Endometrium (tissue), 2 donors: ENCODE results near the gene CREB5.

Experiments
- FAIRE-seq: peaks from 2 replicates; lab custom pipeline; 2012; peaks lifted over from hg19 to GRCh38; lab: Jason Lieb, UNC
- donor health status: control.
- donor health status: control.

Gene CREB5

DNA sequence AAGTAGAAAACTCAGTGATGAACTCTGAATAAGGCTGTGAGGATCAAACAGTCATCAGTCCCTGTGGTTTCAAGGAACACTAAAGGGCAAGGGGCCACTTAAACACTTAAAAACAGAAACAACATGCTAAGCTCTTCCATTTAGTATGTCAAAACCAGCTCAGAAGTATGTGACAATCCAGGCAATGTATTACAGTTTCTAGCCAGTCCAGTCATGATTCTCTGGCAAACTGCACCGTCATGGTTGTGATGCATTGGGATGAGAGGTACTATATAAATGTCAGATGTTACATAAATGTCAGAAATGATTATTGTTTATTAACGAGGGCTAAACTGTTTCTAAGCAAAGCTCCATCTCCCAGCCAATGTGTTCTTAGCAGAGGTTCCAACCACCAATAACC lies 4.7 kb upstream of the CREB5 start:
- FAIRE-seq, result no peak

- FAIRE-seq, result no peak
Observed at GRCh38 chr7:28408105-28408959, 4.0 kb upstream of the CREB5 start.

DNA sequence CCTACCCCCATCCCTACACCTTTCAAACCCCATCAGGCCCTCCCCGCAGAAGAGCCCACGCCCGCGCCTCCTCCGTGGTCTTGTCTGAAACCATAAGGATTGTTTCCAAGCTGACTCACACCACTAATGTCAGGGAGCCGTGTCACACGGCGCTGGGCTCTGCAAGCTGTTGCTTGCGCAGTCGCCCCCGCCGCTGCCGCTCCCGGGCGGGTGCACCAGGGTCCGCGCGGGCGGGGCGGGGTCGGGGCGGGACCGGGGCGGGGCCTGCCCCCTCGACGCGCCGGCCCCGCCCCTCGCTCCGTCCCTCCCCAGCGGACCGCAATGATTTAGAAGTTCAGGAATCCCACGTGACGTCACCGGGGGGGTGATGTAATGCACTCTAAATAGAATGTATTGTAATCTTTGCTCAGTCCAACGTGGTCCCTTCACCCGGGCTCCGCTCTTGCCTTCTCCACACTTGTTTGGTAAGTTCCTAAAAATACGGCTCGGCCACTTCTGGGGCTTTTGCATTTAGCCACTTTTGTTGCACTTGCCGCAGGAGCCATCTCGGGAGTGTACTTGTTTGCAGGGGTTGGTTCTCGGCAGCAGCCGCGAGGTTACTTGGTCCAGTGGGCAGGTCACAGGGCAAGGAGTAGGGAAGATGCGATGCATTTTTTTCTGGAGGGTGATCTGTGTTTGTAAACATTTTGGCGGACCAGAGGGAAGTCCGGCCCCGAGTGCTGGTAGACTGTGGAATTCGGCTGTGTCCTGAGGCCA lies 3.2 kb upstream of the CREB5 start:
- no peak for FAIRE-seq

DNA sequence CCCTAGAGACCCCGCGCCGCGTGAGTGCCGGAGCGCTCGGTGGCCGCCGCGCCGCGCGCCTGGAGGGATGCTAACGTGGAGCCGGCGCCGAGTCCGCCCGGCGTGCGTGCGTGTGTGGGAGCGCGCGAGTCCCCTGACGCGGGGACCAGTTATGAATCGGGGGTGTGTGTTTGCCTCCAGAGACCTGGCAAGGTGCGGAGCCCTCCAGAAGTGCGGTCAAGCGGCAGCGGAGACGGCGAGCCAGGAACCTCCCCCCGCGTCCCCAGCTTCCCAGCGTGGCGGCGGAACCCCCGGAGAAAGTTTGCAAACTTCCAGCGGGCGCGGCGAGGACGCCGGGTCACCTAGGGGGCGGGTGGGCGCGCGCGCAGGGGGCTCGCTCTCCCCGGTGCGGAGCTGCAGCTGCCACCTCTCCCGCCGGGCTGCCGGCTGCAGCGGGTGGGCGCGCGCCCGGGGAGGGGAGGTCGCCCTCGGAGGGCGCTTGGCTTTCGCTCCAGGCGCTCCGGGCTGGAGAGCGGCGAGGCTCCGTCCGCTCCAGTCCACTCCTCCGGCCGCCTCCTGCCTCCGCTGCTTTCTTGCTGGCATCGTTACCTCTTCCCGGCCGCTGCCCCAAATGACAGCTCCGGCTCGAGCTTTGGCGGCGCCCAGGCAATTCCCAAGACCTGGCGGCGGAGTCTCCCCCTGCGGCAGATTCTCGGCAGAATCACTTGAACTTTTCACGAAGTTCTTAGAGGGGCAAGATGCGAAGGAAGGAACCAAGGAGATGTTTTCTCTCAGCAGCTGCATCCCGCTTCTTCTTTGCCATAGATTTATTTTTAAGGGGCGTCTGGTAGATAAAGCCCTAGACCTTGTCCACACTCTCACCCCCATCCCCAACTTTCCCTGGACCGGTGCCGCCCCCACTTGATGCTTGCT lies 2.3 kb upstream of the CREB5 start:
- FAIRE-seq, result no peak

DNA sequence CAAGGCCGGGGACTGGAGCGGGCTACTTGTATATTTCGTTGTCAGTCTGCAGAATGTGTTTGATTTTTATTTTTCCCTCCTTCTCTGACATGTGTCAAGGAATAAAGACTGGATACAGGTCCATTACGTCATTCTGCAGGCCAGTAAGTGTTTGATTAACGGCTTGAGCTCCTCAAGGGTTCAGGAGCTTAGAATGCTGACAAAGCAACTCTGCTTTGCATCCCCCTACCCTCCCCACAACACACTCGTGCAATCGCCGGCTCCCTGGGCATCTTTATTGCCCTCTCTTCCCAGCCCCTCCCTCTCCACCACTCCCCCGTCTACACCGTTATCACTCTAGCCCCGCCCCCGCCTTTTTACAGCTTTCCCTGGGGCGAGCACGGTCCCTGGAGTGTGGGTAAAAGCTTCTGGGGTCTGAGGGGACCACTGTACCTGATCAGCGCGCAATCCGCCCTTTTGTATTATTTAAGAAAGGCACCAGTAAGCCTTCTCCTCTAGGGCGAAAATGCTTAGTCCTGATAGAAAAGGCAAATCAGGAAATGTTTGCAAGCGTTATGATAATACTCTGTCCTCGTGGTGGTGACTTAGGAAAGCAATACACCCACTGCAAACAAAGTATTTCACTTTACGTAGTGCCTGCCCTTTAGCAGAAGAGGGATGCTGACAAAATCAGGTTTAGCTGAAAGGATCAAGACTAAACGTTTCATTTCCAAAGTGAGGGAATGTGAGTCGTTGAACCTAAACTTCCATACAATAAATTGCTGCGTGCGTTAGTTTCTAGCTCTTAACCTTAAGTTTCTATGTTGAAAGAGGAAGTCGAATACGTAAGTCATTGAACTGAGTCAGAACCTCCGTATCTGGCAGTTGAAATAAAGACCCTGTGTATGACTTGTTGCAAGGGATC lies 1.4 kb upstream of the CREB5 start:
- no peak for FAIRE-seq

- no peak for FAIRE-seq
Observed at GRCh38 chr7:28413011-28413410, 693 bp downstream of the CREB5 start.

DNA sequence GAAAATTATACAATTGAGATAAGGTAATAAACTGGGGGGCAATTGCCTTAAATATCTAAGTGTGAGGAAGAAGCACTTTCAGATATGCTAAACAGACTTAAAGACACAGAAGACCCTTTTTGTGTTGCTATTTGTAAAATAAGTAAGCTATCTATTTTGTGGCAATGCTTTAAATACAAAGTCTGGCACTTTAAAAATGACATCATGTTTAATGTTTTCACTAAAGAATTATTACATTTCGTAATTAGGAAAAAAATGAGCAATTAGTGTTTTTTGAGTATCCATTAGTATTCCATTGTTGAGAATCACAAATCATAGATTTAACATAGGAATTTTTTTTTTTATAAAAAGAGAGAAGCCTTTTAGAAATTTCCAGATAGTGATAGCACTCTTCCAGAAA lies 2.1 kb downstream of the CREB5 start:
- no peak for FAIRE-seq

- FAIRE-seq, result no peak
Observed at GRCh38 chr7:28417321-28417940, 5.1 kb downstream of the CREB5 start.

DNA sequence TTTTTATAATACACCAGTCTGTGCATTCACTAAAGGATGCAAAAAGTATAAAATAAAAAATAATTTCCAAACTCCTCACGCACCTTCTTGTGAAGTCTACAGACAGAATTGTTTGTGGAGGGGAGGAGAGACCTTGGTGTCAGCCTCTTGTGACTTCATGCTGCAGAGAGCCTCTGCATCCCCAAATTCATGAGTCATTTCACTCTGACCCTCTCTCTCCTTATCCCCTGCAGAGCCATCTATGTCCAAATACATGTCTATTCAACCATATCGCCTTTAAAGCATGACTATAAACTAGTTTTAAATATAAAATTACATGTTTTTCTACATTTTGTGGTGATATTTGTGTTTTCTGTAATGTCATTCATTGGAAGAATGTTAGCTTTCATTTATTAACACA lies 6.0 kb downstream of the CREB5 start:
- FAIRE-seq, result no peak

- no peak for FAIRE-seq
Observed at GRCh38 chr7:28418966-28419365, 6.6 kb downstream of the CREB5 start.

DNA sequence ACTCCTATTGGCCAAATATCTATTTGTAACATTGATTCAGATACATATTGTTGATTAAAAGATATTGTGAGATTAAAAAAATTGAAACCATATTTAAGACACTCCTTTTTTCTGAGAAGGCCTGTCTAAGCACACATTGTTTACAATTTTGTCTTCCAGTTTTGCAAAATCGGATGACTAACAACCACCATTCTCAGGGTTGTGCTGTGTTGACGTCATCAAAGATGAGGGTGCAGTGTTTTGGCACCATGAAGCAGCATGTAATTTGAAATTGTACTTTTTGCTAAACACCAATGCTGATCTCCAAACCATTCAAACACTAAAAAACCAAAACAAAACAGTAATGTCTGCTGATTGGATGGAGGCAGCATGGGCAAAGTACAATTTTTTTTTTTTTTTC lies 7.4 kb downstream of the CREB5 start:
- FAIRE-seq, result no peak

- no peak for FAIRE-seq
Observed at GRCh38 chr7:28423112-28423511, 10.8 kb downstream of the CREB5 start.

GRCh38 chr7:28423918-28424514 lies 11.7 kb downstream of the CREB5 start:
- FAIRE-seq, result no peak

DNA sequence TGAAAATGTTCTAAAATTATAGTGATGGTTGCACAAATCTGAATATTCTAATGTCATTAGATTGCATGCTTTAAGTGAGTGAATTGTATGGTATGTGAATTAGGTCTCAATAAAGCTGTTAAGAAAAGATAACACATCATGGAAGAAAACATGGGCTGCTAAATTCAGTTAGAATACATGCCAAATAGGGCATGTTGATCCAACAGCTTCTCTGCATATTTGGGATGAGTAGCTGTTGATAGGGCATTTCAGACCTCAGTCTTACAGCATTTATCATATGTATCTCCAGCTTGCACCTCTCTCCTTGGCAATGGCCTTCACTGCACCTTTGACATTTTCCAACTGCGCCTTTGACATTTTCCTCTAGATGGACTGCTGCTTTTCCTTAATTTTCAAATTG lies 13.2 kb downstream of the CREB5 start:
- no peak for FAIRE-seq

DNA sequence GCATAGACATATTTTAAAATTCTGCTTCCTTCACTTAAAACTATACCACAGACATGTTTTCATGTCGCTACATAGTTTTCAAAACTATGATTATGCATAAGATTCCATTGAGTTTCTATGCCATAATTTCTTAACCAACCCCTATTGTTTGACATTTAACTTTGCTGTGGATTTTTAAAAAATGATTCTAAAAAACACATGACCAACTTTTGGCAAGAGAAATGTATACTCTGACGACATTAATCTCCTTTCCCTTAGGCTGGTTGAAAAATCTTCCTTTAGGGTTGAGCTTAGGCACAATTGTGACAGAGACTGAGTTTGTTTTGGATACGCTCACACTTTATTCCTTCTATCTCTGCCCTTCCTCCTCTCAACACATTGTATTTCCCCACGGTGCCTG lies 14.9 kb downstream of the CREB5 start:
- FAIRE-seq, result no peak

DNA sequence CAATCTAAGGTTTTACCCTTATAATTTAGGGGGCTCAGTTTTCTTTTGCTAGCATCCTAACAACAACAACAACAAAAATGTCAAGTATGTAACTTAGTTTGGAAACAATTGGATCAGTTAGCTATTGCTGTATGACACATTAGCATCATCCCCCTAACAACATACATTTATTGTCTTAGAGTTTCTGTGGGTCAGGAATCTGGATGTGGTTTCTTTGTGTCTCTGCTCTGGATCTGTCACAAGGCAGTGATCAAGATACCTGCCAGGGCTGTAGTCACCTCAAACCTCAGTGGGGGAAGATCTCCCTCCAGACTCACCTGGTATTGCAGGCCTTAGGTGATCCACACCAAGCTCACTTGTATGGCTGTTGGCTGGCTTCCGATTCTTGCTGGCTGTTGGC lies 18.3 kb downstream of the CREB5 start:
- no peak for FAIRE-seq

GRCh38 chr7:28432105-28432504 lies 19.8 kb downstream of the CREB5 start:
- no peak for FAIRE-seq

DNA sequence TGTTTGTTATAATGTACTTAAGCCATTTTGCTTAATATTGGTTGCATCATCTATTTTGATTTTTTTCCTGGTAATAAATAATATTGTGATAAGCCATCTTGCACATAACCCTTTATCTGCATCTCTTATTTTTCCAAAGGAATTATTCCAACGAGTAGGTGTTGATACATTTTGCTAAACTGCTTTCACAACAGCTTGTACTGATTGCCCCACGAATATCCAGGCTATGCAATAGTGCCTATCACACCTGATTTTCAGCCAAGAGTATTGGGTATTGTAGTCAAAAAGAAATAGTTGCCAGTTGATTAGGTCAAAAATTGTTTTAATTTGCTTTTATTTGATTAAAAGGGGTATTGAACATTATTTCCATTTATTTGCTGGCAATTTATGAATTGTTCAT lies 20.7 kb downstream of the CREB5 start:
- FAIRE-seq, result no peak

DNA sequence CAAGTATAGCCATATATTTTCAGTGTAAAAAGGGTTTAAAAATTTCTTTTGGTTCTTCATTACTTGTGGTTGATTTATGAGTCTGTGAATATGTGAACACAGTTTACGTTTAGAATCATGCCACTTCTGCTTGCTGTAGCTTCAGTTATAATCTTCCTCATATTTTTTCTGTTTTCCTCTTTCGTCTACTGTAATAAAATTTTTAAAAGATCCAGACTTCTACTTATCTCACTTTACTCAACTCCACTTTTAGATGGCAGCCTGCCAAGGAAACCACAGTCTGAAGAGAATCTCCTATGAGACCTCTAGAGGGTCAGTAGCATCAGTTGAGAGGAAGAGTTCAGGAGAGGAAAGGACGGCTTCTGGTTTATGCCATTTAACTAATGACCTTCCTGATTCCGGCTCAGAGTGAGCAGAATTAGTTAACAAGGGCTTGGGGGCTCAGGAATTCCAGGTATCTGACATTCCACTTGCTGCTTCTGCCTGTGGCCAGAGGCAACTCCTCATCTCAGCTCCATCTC lies 21.4 kb downstream of the CREB5 start:
- no peak for FAIRE-seq

DNA sequence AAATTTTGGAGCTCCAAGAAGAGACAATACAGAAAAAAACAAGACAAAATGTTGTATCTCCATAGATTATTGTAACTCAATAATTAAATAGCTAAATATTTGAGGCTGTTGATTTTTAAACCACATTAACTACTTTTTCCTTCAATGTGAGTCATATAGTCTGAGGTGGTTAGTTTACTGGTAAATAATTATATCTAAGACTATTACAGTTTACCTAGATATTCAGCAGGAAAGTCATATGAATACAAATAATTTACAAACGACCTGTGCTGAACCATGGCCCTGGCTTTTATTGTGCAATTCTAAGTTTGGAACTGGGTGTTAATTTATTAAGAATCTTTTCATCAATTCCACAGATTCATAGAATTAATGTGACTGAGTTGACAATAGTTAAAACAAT lies 22.2 kb downstream of the CREB5 start:
- FAIRE-seq, result no peak
